Natural killer cell (primary cell): Measurements from ENCODE around the gene PDCD10. TPM values are rescaled to one million over a fixed set of nuclear protein-coding genes. Genes with fewer than 3 reads are reported as not detected.

Experiments
- ATAC-seq, 3 donors: fragments of 150-1000 bp in 2 of 3; fragments of 200-7000 bp in 1 of 3; cut with Tn5 transposase; 1 replicate in 1 of 3; 2 replicates in 2 of 3; pipeline ENCODE4 v1.10.0; 2021; ENCODE audit warnings: mild to moderate bottlenecking in 2 of 3, moderate library complexity in 2 of 3
- DNase-seq, 2 donors: peaks; one replicate each; pipeline versions ENCODE4 v3.0.0 to v3.0.0-alpha.2; 2013 to 2021; ENCODE audit warnings: mixed read lengths in 1 of 2
- H3K27ac ChIP-seq: one replicate; pipeline ENCODE4 v1.5.1; 2013; ENCODE audit warnings: mild to moderate bottlenecking, low read length
- H3K27me3 ChIP-seq: one replicate; pipeline ENCODE4 v1.6.1; 2013; ENCODE audit warnings: low read length; ENCODE audit not compliant: control insufficient read depth, insufficient read depth
- H3K36me3 ChIP-seq: one replicate; pipeline ENCODE4 v1.6.1; 2013; ENCODE audit warnings: low read length; ENCODE audit not compliant: control insufficient read depth, insufficient read depth
- H3K4me1 ChIP-seq: one replicate; pipeline ENCODE4 v1.6.1; 2013; ENCODE audit warnings: low read length; ENCODE audit not compliant: control insufficient read depth, insufficient read depth
- H3K4me3 ChIP-seq: one replicate; pipeline ENCODE4 v1.5.1; 2013; ENCODE audit warnings: low read length
- H3K9me3 ChIP-seq: one replicate; pipeline ENCODE4 v1.6.1; 2013; ENCODE audit warnings: low read length; ENCODE audit not compliant: control insufficient read depth, insufficient read depth
- H3K27ac Mint-ChIP-seq, 2 donors: one replicate each; pipeline ENCODE4 v1.8.0; 2022; ENCODE audit warnings: mild to moderate bottlenecking in 2 of 2, mixed read lengths in 2 of 2, moderate library complexity in 1 of 2
- H3K27me3 Mint-ChIP-seq, 2 donors: one replicate each; pipeline ENCODE4 v1.8.0; 2022; ENCODE audit warnings: low read depth in 2 of 2, mixed read lengths in 2 of 2
- H3K36me3 Mint-ChIP-seq: one replicate; pipeline ENCODE4 v1.8.0; 2022; ENCODE audit warnings: mixed read lengths
- H3K4me1 Mint-ChIP-seq, 2 donors: one replicate each; pipeline ENCODE4 v1.8.0; 2022; ENCODE audit warnings: mixed read lengths in 2 of 2
- H3K4me3 Mint-ChIP-seq: one replicate; pipeline ENCODE4 v1.8.0; 2022; ENCODE audit warnings: mild to moderate bottlenecking, moderate library complexity, mixed read lengths
- H3K9me3 Mint-ChIP-seq, 2 donors: one replicate each; pipeline ENCODE4 v1.8.0; 2022; ENCODE audit warnings: mixed read lengths in 2 of 2
- WGBS: methylation state at CpG from one replicate; pipeline ENCODE4 v1.1.7; 2013; ENCODE audit warnings: missing lambda C conversion rate; ENCODE audit not compliant: insufficient coverage; 5-methylcytosine and 5-hydroxymethylcytosine counted together
- intact Hi-C: fragments of 100-400 bp; cut with micrococcal nuclease; formaldehyde crosslinking; loops from one replicate; pipeline ENCODE4 v1.14.2; 2022
- total RNA-seq, 4 donors: library from RNA; stranded (reverse); fragments of 120-200 nt in 1 of 4; gene quantifications; one replicate each; pipeline versions ENCODE4 v1.2.3 to v1.2.4, GENCODE V29; 2013 to 2022
- TF ChIP-seq, protein P1 (sequence below): fragments of 200-600 bp; IDR thresholded peaks from one replicate; pipeline ENCODE4 v1.8.0; 2022; ENCODE audit warnings: antibody characterized with exemption

PDCD10 gene
- total RNA-seq, 3 donors from 2014 or later (not counting 1 experiment from before 2014, with no cell fraction given): 50.6 to 58.3 (median 50.8) TPM

GRCh38 chr3:167675848-167676247 lies 58.8 kb downstream of the PDCD10 start:
- no peak overlapping the region for H3K4me3 Mint-ChIP-seq
- no peak overlapping the region for H3K27ac Mint-ChIP-seq
- no peak for ATAC-seq
- TF ChIP-seq, protein P1, sequence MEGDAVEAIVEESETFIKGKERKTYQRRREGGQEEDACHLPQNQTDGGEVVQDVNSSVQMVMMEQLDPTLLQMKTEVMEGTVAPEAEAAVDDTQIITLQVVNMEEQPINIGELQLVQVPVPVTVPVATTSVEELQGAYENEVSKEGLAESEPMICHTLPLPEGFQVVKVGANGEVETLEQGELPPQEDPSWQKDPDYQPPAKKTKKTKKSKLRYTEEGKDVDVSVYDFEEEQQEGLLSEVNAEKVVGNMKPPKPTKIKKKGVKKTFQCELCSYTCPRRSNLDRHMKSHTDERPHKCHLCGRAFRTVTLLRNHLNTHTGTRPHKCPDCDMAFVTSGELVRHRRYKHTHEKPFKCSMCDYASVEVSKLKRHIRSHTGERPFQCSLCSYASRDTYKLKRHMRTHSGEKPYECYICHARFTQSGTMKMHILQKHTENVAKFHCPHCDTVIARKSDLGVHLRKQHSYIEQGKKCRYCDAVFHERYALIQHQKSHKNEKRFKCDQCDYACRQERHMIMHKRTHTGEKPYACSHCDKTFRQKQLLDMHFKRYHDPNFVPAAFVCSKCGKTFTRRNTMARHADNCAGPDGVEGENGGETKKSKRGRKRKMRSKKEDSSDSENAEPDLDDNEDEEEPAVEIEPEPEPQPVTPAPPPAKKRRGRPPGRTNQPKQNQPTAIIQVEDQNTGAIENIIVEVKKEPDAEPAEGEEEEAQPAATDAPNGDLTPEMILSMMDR: no peak
- Histone ChIP-seq H3K27me3 (no peaks in the 10 kb centered on the region), H3K27ac (no peak overlapping the region), H3K9me3 (peaks cover 7% of the 10 kb centered on the region), H3K4me3 (no peak overlapping the region), H3K4me1 (no peaks in the 10 kb centered on the region), H3K36me3 (peaks cover 48% of the 10 kb centered on the region)
- H3K27me3 Mint-ChIP-seq: no peaks in the 10 kb centered on the region
- intact Hi-C loops: no loop called here
- WGBS: 91% methylated on average over 1 of the region's 1 CpG
- DNase-seq: no peak
- H3K9me3 Mint-ChIP-seq: peaks cover 2 to 12% of the 10 kb centered on the region in 2 donors
- H3K4me1 Mint-ChIP-seq: peaks cover 0 to 5% of the 10 kb centered on the region in 2 donors
- peaks cover 34% of the 10 kb centered on the region for H3K36me3 Mint-ChIP-seq

GRCh38 chr3:167673221-167673620 lies 61.5 kb downstream of the PDCD10 start:
- DNase-seq (no peak), ATAC-seq (no peak)
- 100% methylated on average over 1 of the region's 1 CpG for WGBS
- H3K36me3 Mint-ChIP-seq: peaks cover 34% of the 10 kb centered on the region
- Histone ChIP-seq H3K27ac (no peak overlapping the region), H3K36me3 (peaks cover 36% of the 10 kb centered on the region), H3K9me3 (peaks cover 7% of the 10 kb centered on the region), H3K4me3 (no peak overlapping the region), H3K27me3 (no peaks in the 10 kb centered on the region), H3K4me1 (no peaks in the 10 kb centered on the region)
- peaks cover 0 to 5% of the 10 kb centered on the region in 2 donors for H3K4me1 Mint-ChIP-seq
- intact Hi-C loops: no loop called here
- no peak overlapping the region for H3K27ac Mint-ChIP-seq
- TF ChIP-seq, protein P1: no peak
- no peaks in the 10 kb centered on the region for H3K27me3 Mint-ChIP-seq
- no peak overlapping the region for H3K4me3 Mint-ChIP-seq
- H3K9me3 Mint-ChIP-seq: peaks cover 2 to 12% of the 10 kb centered on the region in 2 donors

DNA sequence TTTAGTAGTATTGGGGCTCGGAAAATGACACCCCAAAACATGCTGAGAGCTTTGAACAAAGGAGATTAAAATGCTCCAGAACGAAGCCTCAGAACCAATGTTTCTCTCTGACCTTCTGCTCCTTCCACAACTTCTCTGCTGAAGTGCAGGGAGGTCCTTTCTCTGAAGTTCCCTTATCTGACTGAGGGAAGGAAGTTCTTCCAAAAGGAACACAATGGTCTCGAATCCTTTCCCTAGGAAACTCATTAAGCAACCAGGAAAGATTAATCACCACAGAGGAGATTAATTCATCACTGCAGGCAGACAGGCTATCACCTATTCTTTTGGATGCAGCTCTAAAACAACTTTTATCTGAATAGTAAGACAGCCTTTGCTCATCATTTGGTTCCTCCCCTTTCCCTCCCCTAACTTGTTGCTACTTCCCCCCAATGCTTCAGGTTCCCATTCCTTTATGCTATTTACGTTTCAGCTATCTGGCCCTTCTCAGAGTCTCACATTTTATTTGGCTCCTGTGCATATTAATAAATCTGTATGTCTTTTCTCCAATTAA lies 62.7 kb downstream of the PDCD10 start:
- Histone ChIP-seq H3K4me3 (no peak overlapping the region), H3K9me3 (peaks cover 7% of the 10 kb centered on the region), H3K27me3 (no peaks in the 10 kb centered on the region), H3K27ac (no peak overlapping the region), H3K4me1 (no peaks in the 10 kb centered on the region), H3K36me3 (peaks cover 36% of the 10 kb centered on the region)
- WGBS: 89% methylated on average over 4 of the region's 4 CpGs
- intact Hi-C loops: no loop called here
- TF ChIP-seq, protein P1: no peak
- DNase-seq: no peak
- H3K36me3 Mint-ChIP-seq: peaks cover 33% of the 10 kb centered on the region
- no peak for ATAC-seq
- no peak overlapping the region for H3K4me3 Mint-ChIP-seq
- H3K27ac Mint-ChIP-seq: no peak overlapping the region
- no peaks in the 10 kb centered on the region for H3K27me3 Mint-ChIP-seq
- H3K4me1 Mint-ChIP-seq: peaks cover 0 to 4% of the 10 kb centered on the region in 2 donors
- H3K9me3 Mint-ChIP-seq: peaks cover 2 to 12% of the 10 kb centered on the region in 2 donors

GRCh38 chr3:167669699-167670098 lies 65.0 kb downstream of the PDCD10 start:
- no peak for ATAC-seq
- Mint-ChIP-seq H3K27me3 (no peaks in the 10 kb centered on the region), H3K9me3 (no peaks in the 10 kb centered on the region), H3K36me3 (peaks cover 12% of the 10 kb centered on the region), H3K27ac (no peak overlapping the region), H3K4me1 (no peaks in the 10 kb centered on the region), H3K4me3 (no peak overlapping the region)
- Histone ChIP-seq H3K27ac (no peak overlapping the region), H3K9me3 (no peaks in the 10 kb centered on the region), H3K4me1 (no peaks in the 10 kb centered on the region), H3K4me3 (no peak overlapping the region), H3K27me3 (no peaks in the 10 kb centered on the region), H3K36me3 (peaks cover 18% of the 10 kb centered on the region)
- 100% methylated on average over 1 of the region's 1 CpG for WGBS
- DNase-seq: no peak
- TF ChIP-seq, protein P1: no peak
- intact Hi-C loops: no loop called here
